ENCODE results near the gene SPTBN1.

The SPTBN1 gene

DNA sequence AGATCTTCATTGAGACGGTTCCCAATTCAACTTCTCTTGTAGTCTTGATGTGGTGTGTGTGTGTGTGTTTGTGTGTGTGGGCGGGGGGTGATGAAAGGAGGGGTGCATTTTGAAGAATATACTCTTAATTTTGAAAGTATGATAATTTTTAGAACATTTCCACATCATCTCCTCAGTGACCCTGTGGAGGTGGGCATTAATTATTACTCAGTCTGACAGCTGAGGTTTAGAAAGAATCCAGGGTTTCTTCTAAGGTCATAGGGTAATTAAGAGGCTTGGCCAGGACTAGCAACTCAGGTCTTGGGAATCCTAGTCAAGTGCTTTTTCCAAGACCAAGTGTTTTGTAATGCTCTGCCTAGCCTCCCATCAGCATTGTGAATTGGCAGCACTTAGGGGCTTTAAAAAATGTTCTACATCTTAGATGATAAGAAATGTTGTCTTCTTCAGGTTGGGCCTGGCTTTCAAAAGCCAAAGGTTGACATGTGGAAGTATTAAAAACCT is 100.5 kb downstream of the SPTBN1 start:
- no peak for DNase-seq (ENCODE audit: low spot score)

- DNase-seq (ENCODE audit: low spot score), result no peak
These were observed 101.1 kb downstream of the SPTBN1 start for GRCh38 chr2:54557211-54557600.

DNA sequence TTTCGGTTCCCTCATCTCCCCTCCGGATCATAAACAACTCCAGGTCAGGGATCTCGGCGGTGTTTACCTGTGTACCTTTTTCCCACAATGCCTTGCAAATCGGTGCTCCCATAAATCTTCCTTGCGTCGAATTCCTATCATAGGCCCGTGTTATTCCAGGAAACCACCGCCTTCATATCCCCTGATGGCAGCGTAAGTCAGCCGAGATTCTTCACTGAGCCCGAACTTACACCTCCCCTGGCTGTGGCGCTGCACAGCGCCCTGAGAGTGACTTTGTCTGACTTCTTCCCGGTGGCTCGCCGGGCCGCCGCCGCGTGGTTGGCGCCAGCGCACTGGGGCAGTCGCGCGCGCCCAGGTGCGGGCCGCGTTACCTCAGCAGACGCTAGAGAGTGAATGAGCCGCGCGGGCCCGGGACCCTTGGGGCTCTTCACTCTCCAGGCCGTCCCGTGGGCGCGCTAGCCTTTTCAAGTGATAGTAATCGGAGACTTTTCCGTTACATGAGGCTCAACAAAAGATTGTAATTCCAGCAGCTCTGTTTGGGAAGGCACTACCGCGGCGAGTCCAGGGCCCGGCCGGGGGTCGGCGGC is 101.6 kb downstream of the SPTBN1 start:
- peak; percentile 46 for DNase-seq (ENCODE audit: low spot score)

DNA sequence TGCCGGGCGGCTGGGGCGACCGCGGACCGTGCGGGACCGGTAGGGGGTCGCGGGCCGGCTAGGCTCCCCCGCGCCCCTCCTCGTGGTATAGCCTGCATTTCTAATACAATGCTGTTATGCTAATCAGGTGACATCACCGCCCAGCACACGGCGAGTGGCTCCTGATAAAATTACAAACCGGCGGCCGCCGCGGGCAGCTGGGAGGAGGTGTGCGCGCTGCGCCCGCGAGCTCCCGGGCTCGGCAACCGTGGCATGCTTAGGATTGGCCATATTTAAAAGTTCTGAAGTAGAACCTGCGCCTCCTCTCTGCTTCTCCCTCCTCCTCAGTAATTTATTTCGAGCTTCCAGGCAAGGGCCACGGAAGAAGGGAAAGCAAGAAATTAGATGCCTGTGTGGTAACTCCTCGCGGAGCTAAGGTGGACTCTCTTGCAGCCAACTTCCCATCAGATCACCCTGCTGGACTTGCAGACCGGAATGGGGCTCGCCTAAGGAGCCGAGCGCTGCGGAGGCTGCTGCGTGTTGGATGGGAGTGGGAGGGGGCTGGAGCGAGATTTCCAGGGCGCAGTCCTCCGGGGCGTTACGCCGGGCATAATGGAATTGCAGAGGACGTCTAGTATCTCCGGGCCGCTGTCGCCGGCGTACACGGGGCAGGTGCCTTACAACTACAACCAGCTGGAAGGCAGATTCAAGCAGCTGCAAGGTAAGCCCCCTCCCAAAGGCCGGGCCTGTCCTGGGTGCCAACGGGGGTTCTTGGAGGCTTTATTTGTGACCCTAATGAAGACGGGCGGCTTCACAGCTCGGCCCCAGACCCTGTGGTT is 102.3 kb downstream of the SPTBN1 start:
- peak; percentile 62 for DNase-seq (ENCODE audit: low spot score)

DNA sequence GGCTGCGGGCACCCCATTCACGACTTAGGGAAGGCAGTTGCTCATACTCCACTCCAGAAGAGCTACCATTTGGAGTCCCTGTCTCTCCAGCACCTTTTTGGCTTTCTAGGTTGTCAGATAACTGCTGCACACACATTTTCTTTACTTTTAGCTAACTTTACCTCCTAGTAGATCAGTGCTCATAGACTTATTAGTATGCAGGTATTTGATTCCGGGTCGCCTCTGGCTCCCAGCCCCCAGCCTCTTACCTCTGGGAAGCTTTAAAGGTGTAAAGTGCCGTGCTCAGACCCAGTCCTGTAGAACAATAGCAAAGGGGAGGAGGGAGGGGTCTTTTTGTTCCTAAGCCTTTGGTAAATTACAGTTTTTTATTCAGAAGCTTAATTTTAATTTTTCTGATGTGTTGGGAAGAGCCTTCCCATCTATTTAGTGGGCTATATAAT is 102.9 kb downstream of the SPTBN1 start:
- no peak for DNase-seq (ENCODE audit: low spot score)

GRCh38 chr2:54559593-54560145 is 103.5 kb downstream of the SPTBN1 start:
- peak; percentile 41 for DNase-seq (ENCODE audit: low spot score)

DNA sequence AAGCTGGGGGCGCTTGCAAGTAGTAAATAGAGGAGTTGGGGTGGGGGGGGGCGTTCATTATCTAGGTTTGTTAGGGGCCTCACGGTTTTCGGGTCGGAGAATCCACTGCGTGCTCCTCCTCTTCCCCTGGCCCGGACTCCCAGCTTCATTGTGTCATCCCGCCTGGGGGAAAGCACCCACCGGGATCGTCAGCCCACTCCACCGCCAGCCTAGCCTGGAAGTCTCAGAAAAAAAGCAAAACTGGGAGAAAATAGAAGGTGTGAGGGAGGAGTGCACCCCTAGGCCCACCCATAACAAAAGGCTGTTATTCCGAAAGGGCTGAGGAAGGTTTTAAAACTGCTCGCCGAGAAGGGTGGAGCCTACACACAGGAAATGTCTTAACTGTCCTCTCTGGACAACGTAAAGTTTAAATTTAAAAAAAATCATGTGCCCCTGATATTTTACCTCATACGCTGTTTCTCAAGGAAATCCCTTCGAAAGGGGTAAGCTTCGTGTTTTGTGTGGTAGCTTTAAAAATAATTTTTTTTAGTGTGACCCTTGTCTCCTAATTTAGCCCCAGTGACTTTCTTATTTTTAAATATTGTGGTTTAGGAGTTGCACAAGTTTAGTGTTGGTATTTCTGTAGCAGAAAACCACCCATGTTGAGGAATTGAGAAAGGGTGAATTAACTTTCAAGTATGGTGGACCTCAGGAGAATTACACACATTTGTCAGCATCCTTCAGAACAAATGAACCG is 104.2 kb downstream of the SPTBN1 start:
- DNase-seq (ENCODE audit: low spot score), result no peak

DNA sequence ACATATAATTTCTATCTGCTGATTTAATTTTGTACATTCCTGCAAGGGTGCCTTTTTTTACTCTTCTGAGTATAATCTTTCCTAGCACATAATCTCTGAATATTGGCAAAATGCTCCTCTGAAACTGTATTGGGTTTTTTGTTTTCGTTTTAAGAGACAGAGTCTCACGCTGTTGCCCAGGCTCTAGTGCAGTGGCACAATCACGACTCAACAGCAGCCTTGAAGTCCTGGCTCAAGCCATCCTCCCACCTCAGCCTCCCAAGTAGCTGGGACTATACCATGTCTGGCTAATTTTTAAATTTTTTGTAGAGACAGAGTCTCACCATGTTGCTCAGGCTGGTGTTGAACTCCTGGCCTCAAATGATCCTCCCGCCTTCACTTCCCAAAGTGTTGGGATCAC is 104.9 kb downstream of the SPTBN1 start:
- DNase-seq (ENCODE audit: low spot score), result no peak

GRCh38 chr2:54564439-54564838 is 108.3 kb downstream of the SPTBN1 start:
- DNase-seq (ENCODE audit: low spot score), result no peak

DNA sequence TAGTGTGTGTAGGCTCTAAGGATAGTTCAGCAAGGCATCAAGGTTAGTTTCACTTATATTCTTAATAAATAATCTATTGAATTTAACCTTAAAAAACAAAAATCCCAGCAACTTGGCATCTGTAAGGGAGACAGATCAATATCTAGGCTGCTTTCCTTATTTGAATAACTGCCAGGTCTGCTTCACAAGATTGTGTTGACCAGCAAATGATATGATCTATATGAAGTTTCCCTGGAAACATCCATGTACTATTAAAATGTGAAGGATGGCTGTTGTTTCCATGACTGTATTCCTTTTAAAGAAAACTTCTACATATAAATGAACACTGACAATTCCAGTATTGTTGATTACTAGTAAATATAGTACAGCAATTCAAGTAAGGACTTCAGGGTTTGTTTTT is 109.4 kb downstream of the SPTBN1 start:
- no peak for DNase-seq (ENCODE audit: low spot score)

DNA sequence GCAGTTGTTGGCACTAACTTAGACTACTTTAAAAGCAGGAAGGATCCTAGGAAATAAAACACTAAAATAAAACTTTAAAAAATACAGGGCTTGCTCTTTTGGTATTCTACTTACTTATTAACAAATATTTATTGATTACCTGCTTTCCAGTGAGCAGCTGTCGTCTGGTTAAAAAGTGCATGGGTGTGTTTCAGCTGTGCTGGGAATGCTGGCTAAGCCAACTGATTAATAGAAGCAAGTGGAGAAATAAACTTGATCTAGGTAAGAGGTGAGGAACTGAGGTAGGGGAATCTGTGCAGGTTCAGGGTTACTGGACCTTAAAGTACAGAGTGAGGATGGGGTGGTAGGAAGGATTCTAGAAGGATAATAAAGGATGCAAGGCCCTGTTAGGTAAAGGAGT is 110.8 kb downstream of the SPTBN1 start:
- no peak for DNase-seq (ENCODE audit: low spot score)

- DNase-seq (ENCODE audit: low spot score), result no peak
These were observed 112.8 kb downstream of the SPTBN1 start for GRCh38 chr2:54568876-54569321.

- no peak for DNase-seq (ENCODE audit: low spot score)
These were observed 113.7 kb downstream of the SPTBN1 start for GRCh38 chr2:54569745-54570301.

GRCh38 chr2:54570321-54570855 is 114.3 kb downstream of the SPTBN1 start:
- DNase-seq (ENCODE audit: low spot score), result no peak

- no peak for DNase-seq (ENCODE audit: low spot score)
These were observed 115.0 kb downstream of the SPTBN1 start for GRCh38 chr2:54570925-54571694.

- no peak for DNase-seq (ENCODE audit: low spot score)
These were observed 116.1 kb downstream of the SPTBN1 start for GRCh38 chr2:54572262-54572635.

DNA sequence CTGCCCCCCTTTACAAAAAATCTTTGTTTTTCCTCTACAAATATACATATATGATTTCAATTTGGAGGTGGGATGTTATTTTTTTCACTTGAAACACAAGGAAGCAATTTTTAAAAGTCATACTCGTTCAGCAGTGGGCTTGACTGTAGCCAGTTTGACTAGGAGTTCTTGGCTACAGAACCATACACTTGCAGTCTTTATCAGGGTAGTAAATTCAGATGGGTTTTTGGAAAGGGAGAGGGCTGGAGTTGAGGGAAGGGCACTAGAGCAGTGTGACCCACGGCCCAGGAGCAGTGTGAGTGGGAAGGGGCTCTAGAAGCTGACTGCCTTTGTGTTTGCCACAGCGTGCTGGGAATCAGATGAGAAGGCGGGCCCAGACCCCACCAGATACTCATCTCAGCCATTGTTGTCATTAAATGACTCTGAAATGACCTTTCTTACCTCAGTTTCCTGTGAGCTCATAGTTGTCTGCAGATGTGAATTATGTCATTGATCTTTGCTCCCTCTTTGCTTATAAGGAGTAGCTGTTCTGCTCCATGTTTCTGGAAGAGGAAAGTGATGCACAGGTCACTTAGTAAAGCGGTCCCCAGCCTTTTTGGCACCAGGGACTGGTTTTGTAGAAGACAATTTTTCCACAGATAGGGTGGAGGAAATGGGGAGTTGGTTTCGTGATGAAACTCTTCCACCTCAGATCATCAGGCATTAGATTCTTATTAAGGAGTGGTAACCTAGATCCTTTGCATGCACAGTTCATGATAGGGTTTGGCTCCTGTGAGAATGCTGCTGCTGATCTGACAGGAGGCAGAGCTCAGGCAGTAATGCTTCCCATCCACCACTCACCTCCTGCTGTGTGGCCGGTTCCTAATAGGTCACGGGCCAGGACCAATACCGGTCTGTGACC is 116.8 kb downstream of the SPTBN1 start:
- DNase-seq (ENCODE audit: low spot score), result no peak

DNA sequence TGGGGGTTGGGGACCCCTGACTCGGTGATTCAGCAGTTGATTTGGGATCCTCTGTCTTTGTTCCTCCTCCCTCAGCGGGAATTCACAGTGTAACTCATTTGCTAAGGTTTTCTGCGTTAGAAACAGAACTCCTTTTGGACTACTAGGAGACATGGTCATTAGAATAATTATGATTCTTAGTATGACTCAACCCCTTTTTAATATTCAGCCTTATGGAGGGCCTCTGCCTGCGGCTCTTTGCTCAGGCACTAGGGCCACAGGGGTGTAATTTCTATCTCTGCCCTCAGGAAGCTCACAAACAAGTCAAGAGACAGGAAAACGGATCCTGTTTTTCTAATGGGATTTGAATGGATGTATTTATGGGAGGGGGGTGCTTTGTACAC is 117.4 kb downstream of the SPTBN1 start:
- no peak for DNase-seq (ENCODE audit: low spot score)

DNA sequence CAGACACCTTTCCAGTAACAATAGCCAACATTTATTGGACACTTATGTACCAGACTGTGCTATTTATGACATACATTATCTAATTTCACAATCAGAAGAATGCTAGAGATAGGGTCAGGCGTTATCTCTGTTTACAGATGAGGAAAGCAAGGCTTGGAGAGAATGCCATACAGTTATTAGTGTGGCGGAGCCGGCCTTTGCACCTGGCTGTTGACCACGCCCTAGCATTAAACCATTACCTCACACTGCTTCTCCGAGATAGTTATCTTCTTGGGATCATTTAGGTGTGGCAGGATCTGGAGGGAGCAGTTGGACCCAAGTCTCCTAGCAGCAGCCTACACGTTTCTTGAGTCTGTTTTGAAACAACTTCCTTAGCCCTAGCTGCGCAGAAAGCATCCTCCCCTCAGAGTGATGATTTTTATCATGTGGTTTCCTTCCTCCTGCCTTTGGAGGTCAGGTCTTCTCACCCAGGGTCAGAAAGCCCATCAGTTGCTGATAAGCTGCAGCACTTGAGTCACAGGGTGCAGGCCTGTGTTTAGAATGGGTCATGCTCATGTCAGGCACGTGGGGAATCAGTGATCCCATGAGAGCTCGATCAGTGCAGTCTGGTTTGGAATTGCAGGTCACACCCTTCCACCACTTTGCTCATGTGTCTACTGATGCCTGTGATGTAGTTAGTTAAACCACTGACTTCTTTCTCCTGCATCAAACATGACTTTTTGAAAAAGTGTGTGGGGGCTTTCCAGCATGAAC is 118.2 kb downstream of the SPTBN1 start:
- DNase-seq (ENCODE audit: low spot score), result no peak

All from cerebellar cortex (tissue), 1 donor.